GM23248 (cell line): ENCODE measurements around the gene IGFLR1.

ENCODE experiments used
- EZH2 ChIP-seq: fragments of 200-600 bp; sonication (generic); IDR thresholded peaks from 2 replicates; pipeline ENCODE4 v1.6.1; 2018; ENCODE audit warnings: antibody characterized with exemption, mild to moderate bottlenecking; ENCODE audit not compliant: insufficient read depth, poor library complexity, severe bottlenecking
- EZH2phosphoT487 ChIP-seq: fragments of 200-600 bp; sonication (generic); IDR thresholded peaks from 2 replicates; pipeline ENCODE4 v1.6.1; 2018; ENCODE audit warnings: antibody characterized with exemption, moderate library complexity, mild to moderate bottlenecking, low read depth; ENCODE audit not compliant: insufficient read depth

DNA sequence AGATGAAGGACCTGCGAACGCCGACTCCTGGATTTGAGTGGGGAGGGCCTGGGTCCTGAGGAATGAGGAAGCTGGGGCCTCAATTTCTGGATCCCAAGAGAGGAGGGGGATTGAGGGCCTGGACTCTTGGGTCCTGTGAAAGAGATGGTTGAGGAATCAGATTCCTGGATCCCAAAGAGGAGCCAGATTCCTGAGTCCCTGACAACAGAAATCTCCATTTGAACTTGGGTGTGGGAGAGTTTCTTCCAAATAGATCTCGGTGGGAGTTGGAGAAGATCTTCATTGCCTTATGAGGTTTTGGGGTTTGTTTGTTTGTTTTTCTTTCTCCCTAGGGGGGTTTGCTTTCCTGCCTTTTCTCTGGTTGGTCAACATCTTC, 3.8 kb upstream of the IGFLR1 start:
- TF ChIP-seq EZH2phosphoT487: no peak
- no peak for TF ChIP-seq EZH2
